ENCODE data around the gene ZC2HC1C.

DNA sequence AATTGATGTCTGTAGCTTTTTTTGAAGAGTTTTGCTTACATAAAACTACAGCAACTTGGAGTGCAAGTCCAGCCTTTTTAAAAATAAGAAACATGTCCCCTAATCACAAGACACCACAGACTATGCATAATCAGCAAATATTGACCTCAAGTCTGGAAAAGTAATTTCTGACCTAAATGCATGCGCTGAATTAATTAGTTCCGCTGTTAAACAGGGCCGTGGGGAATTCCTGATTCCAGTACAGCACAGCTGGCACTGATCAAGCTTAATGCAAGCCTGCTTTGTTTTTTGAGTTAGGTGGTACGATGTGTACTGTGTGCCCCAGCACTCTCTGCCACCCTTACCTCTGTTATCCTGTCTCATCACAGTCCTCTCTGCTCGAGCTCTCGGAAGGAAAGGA is 27.4 kb upstream of the ZC2HC1C start:
- TF ChIP-seq CTCF (conservative IDR thresholded peaks at IDR 0.05) (no peak), EZH2 (IDR thresholded peaks at IDR 0.05; ENCODE audit: low read depth) (no peak)

Data from PC-9 (cell line).